Ishikawa (cell line): ENCODE data around the gene MYO5A.

Experiments used
- CEBPB ChIP-seq: IDR thresholded peaks from 2 replicates; pipeline ENCODE4 v1.6.1; 2012
- CREB1 ChIP-seq: IDR thresholded peaks from 2 replicates; pipeline ENCODE4 v1.6.1; 2012; ENCODE audit warnings: low read depth
- EGR1 ChIP-seq: IDR thresholded peaks from 2 replicates; pipeline ENCODE4 v1.6.1; 2012
- EP300 ChIP-seq: IDR thresholded peaks from 2 replicates; pipeline ENCODE4 v1.6.1; 2012; ENCODE audit warnings: borderline replicate concordance
- FOXM1 ChIP-seq: IDR thresholded peaks from 2 replicates; pipeline ENCODE4 v1.6.1; 2012; ENCODE audit warnings: low read depth, borderline replicate concordance
- NFIC ChIP-seq: IDR thresholded peaks from 2 replicates; pipeline ENCODE4 v1.6.1; 2012
- RAD21 ChIP-seq: IDR thresholded peaks from 2 replicates; pipeline ENCODE4 v1.6.1; 2012; ENCODE audit warnings: low read depth
- TAF1 ChIP-seq: IDR thresholded peaks from 2 replicates; pipeline ENCODE4 v1.6.1; 2012; ENCODE audit warnings: low read depth, mild to moderate bottlenecking
- TCF12 ChIP-seq: IDR thresholded peaks from 2 replicates; pipeline ENCODE4 v1.6.1; 2012; ENCODE audit warnings: low read depth
- TEAD4 ChIP-seq: IDR thresholded peaks from 2 replicates; pipeline ENCODE4 v1.6.1; 2012
- YY1 ChIP-seq: IDR thresholded peaks from 2 replicates; pipeline ENCODE4 v1.6.1; 2012; ENCODE audit warnings: low read depth
- ZBTB7A ChIP-seq: IDR thresholded peaks from 2 replicates; pipeline ENCODE4 v1.6.1; 2012; ENCODE audit warnings: low read depth
- TF ChIP-seq, protein P1 (sequence below): IDR thresholded peaks from 2 replicates; pipeline ENCODE4 v1.6.1; 2012
- TF ChIP-seq, protein P2 (sequence below): IDR thresholded peaks from 2 replicates; pipeline ENCODE4 v1.6.1; 2012
- TF ChIP-seq, protein P3 (sequence below): IDR thresholded peaks from 2 replicates; pipeline ENCODE4 v1.6.1; 2012; ENCODE audit warnings: low read depth, mild to moderate bottlenecking

Gene MYO5A

DNA sequence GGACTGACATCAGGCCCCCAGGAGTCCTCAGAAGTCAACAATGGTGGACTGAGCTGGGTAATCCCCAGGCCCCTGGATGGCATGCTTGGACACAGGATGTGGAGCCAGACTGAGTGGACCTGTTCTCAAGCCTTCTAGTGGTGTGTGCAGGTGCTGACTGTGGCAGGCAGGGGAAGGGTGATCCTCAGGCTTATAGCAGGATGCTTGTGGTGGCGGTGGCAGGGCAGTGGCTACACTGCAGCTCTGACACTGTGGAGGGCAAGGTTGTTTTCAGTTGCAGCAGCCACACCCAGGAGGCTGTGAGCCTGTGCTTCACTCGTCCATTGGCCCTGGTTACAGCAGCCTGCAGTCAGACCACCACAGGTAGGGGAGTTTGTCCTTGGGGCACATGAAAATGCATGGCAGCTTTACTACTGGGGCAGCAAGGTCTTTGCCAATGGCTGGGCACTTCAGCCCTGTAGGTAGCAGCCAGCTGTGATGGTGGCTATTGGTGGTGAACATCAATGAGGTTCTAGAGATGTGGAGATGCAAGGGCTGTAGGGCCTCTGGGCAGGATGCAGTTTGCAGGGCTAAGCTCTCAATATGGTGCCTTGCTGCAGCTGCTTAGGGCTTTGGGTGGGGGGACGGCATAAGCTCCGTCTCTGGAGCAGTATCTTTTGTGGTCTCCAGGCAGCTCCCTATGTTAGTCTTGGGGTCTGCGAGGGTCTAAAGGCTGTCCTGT is 17.5 kb upstream of the MYO5A start:
- TF ChIP-seq CREB1: no peak
- no peak for TF ChIP-seq TAF1
- TF ChIP-seq YY1: no peak
- no peak for TF ChIP-seq TCF12
- no peak for TF ChIP-seq RAD21
- no peak for TF ChIP-seq EP300
- TF ChIP-seq NFIC: no peak
- no peak for TF ChIP-seq EGR1
- TF ChIP-seq TEAD4: no peak
- TF ChIP-seq, protein P1, sequence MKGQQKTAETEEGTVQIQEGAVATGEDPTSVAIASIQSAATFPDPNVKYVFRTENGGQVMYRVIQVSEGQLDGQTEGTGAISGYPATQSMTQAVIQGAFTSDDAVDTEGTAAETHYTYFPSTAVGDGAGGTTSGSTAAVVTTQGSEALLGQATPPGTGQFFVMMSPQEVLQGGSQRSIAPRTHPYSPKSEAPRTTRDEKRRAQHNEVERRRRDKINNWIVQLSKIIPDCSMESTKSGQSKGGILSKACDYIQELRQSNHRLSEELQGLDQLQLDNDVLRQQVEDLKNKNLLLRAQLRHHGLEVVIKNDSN: no peak
- TF ChIP-seq, protein P2, sequence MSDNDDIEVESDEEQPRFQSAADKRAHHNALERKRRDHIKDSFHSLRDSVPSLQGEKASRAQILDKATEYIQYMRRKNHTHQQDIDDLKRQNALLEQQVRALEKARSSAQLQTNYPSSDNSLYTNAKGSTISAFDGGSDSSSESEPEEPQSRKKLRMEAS: no peak

DNA sequence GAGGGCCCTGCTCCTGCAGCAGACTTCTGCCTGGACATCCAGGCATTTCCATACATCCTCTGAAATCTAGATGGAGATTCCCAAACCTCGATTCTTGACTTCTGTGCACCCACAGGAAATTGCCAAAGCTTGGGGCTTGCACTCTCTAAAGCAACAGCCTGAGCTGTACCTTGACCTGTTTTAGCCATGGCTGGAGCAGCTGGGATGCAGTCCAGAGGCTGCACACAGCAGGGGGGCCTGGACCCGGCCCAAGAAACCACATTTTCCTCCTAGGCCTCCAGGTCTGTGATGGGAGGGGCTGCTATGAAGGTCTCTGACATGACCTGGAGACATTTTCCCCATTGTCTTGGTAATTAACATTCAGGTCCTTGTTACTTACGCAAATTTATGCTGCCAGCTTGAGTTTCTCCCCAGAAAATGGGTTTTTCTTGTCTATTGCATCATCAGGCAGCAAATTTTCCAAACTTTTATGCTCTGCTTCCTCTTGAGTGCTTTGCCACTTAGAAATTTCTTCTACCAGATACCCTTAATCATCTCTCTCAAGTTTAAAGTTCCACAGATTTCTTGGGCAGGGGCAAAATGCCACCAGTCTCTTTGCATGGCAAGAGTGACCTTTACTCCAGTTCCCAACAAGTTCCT is 11.8 kb upstream of the MYO5A start:
- TF ChIP-seq NFIC (peak; percentile 40; the same call in 1 of the 2 replicates), EP300 (no peak), YY1 (no peak), CEBPB (peak; percentile 60; the same call in 1 of the 2 replicates)

DNA sequence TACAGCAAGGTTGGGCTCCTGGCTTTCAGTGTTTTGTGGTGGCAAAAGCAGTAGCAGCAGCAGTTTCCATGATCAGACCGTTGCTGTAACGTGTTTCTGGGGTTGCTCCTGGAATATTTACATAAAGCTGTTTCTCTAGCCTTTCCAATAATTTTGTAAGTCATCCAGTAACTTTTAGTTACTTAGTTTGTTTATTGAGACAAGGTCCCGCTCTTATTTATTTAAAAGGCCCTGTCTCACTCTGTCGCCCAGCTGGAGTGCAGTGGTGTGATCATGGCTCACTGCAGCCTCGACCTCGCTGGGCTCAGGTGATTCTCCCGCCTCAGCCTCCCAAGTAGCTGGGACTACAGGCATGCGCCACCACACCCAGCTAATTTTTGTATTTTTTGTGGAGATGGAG is 8.8 kb upstream of the MYO5A start:
- TF ChIP-seq TAF1 (no peak), CREB1 (no peak), CEBPB (no peak), RAD21 (no peak), FOXM1 (no peak), NFIC (no peak), YY1 (no peak), EGR1 (no peak), TEAD4 (no peak)
- TF ChIP-seq, protein P2: no peak
- TF ChIP-seq, protein P1: no peak

DNA sequence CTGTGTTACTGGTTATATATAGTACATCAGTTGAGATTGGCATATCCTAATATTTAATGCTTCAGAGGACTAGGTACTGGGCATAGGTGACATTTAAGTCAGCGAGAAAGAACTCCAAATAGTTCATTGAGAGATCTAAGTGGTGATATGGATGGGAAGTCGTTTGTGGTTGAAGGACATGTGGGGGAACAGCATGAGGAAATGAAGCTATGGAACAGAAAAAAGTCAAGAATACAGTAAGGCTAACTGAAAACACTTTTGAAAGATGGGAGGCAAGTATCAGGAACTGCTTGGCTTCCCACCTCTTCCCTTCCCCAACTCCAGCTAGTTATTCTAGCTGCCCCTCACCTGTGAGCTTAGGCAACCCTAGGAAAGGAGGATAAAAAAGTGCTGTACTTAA is 3.7 kb upstream of the MYO5A start:
- TF ChIP-seq EP300: no peak
- TF ChIP-seq YY1: no peak
- no peak for TF ChIP-seq TCF12
- TF ChIP-seq FOXM1: no peak
- no peak for TF ChIP-seq ZBTB7A
- no peak for TF ChIP-seq CREB1
- TF ChIP-seq EGR1: no peak
- TF ChIP-seq, protein P3, sequence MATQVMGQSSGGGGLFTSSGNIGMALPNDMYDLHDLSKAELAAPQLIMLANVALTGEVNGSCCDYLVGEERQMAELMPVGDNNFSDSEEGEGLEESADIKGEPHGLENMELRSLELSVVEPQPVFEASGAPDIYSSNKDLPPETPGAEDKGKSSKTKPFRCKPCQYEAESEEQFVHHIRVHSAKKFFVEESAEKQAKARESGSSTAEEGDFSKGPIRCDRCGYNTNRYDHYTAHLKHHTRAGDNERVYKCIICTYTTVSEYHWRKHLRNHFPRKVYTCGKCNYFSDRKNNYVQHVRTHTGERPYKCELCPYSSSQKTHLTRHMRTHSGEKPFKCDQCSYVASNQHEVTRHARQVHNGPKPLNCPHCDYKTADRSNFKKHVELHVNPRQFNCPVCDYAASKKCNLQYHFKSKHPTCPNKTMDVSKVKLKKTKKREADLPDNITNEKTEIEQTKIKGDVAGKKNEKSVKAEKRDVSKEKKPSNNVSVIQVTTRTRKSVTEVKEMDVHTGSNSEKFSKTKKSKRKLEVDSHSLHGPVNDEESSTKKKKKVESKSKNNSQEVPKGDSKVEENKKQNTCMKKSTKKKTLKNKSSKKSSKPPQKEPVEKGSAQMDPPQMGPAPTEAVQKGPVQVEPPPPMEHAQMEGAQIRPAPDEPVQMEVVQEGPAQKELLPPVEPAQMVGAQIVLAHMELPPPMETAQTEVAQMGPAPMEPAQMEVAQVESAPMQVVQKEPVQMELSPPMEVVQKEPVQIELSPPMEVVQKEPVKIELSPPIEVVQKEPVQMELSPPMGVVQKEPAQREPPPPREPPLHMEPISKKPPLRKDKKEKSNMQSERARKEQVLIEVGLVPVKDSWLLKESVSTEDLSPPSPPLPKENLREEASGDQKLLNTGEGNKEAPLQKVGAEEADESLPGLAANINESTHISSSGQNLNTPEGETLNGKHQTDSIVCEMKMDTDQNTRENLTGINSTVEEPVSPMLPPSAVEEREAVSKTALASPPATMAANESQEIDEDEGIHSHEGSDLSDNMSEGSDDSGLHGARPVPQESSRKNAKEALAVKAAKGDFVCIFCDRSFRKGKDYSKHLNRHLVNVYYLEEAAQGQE: no peak
- TF ChIP-seq NFIC: no peak
- TF ChIP-seq TAF1: no peak
- TF ChIP-seq, protein P1: no peak
- TF ChIP-seq, protein P2: no peak
- TF ChIP-seq CEBPB: no peak
- TF ChIP-seq TEAD4: no peak
- TF ChIP-seq RAD21: no peak

DNA sequence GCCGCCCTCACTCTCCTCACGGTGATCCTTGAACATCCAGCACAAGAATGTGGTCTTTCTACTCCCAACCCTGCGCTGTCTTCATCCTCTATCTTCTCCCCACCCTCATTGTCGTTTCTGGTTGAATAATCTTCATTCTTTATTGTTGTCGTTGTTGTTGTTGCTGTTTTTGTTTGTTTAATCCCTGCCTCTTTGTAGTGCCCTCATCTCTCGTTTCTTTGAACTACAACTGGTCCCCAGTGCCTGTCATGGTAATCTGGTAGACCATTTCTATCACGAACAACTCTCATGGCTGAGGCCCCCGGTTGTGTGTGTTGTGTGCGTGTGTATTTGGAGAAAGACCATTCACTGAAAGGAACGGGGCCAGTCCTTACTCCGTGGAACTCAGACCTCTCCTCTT is 1.3 kb upstream of the MYO5A start:
- TF ChIP-seq FOXM1: no peak
- TF ChIP-seq YY1: no peak
- TF ChIP-seq TEAD4: no peak
- TF ChIP-seq RAD21: no peak
- no peak for TF ChIP-seq EP300
- no peak for TF ChIP-seq ZBTB7A
- no peak for TF ChIP-seq CEBPB
- TF ChIP-seq EGR1: no peak

DNA sequence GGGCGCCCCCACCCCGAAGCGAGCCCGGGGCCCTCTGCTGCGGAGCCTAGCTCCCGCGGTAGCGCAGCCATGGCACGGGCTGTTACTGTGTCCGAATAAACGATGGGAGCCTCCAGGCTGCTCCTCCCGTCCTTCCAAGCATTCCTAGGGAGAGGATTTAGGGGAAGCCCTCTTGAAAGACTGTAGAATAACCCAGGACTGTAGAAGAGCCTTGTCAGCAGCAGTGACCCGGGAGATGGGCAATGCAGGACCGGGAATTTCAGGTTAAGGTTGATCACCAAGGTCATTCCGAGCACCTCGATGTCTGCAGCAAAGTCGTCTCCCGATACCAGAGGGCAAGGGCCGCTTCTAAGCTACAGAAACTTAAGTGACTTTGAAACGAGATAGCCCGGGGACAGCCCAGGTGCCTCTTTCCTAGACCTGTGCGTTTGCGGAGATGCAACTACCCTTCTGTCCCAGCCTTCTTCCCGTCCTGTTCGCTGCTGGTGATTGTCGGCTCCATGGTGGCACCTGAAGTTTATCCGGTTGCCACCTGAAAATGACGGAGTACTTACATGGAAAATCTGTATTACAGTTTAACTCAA is 753 bp upstream of the MYO5A start:
- TF ChIP-seq, protein P2: 0 out of 2 replicates have a peak, but pooled peaks have one; percentile 5
- no peak for TF ChIP-seq TAF1
